HG03060 (cell line): ENCODE measurements around the gene ZNF687.
A peak's percentile ranks its signal among the peaks of the same experiment; 100 is the strongest.
"Not testable (repeated sequence)": the region's sequence is repeated elsewhere in the genome, so short reads cannot be mapped to it uniquely, and the experiment has no call there.

Source experiments
- ATAC-seq: cut with Tn5 transposase; IDR thresholded peaks from one replicate; pipeline ENCODE4 v1.9.1; 2021; ENCODE audit warnings: low read depth, moderate number of reproducible peaks; ENCODE audit not compliant: unreplicated experiment

The ZNF687 gene

DNA sequence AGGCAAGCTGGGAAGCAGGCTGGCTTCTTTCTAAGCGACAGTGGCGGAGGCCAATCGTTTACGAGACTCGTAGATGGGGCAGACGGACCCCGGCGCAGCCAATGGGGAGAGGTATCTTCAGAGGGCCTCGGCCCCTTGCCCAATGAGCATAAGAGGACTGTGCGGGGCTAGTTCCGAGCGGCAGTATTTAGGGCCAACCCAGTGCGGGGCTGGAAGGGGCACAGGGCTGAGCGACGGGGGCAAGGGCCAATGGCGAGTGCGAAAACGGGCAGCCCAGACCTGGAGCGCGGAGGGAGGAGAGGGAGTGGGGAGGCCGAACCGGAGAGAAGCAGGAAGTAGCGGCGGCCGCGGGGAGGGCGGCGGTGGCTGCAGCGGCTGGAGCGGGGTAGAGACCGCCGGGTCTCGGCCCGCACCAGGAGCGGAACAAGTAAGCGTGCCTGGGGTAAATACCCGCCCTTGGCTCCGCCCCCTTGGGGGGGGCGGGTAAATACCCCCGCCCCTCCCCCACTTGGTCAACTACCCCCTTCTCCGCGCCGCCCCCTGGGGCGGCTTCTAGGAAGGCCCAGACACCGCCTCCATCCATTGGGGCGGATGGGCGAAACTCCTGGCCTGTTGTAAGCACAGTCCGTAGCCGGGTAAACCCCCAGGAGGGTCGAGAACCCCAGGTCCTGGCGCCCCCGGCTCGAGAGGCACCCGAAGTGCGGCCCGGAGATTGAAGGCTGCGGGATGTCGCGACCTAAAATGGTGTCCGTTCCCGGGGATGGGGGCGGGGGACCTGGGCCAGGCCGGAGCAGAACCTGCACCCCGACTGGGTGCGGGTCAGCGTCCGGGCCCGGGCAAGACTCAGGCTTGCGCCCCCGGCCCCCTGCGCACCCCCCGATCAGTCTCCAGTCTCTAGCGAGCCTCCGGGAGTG lies at the start of gene ZNF687:
Gene ZNF687, plus strand, starts transcription at position 331 of the 914 bp plus-strand sequence. CDS start 3,993 bp downstream, outside the sequence.
- ATAC-seq = peak; percentile 72

DNA sequence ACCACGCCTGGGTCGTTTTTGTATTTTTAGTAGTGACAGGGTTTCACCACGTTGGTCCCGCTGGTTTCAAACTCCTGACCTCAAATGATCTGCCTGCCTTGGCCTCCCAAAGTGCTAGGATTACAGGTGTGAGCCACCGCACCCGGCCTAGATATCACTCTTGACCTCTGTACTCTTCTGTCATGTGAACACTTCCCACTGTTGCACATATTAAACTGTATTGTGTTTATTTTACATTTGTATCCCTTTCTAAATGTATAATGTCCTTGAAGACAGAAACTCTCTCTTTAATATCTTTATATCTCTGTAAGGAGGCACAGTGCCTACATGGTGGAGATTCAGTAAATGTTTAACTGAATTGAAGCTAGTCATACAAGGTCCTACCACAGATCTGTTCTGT lies 46.9 kb upstream of the ZNF687 start:
- ATAC-seq = no peak

DNA sequence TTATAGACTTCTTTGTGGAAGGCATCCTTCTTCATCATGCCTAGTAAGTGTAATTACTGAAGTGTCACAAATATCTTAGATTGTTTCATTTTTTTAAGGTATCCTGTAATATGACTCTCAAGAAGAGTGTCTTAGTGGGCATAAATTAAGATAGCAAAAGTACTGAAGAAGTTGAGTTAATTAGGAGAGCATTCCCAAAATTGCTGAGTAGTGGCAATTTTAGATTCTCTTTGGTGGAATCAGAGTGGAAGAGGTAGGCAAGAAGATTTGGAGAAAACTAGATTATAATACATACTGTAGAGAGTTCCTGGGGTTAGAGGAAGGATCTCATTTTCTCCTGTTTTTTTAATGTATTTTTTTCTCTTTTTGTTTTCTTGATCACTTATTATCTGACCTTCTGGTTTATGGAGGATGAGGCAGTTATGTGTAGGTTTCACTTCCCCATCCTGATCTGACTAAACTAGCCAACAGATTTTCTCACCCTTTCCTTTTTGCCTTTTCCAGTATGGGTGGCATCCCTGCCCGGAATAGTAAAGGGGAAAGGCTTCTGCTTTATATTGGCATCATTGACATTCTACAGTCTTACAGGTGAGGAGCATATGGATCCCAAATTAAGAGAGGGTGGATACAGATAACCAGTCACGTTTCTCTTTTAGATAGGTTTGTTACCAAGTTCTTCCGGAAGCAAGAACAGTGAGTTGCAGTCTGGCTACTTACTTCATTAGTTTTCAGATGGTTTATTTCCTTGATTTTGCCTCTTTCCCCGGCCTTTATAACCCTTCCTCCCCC lies 44.2 kb upstream of the ZNF687 start:
- ATAC-seq = no peak

DNA sequence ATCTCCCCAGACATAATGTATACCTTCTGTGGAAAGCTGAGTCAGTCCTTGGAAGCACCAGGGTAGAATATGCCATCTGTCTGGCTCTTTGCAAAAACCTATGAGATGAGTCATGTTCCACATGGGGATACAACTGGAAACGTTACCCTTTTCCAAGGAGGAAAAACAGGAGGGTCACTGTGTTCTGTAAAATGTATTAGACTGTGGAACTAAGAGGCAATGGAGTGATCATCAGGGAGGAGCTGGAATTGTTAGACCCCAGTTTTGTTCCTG lies 43.7 kb upstream of the ZNF687 start:
- no peak for ATAC-seq

DNA sequence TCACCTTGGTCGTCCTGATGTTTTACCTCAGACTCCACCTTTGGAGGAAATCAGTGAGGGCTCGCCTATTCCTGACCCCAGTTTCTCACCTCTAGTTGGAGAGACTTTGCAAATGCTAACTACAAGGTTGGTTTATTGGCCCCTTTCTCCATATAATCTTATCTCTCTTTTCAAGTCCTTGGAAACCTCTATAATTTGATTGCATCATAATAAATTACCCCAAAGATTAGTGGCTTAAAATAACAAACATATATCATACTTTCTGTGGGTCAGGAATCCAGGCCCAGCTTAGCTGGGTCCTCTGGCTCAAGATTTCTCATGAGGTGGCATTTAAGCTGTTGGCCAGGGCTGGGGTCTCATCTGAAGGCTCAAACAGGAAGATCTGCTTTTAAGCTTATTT lies 39.7 kb upstream of the ZNF687 start:
- ATAC-seq = no peak

DNA sequence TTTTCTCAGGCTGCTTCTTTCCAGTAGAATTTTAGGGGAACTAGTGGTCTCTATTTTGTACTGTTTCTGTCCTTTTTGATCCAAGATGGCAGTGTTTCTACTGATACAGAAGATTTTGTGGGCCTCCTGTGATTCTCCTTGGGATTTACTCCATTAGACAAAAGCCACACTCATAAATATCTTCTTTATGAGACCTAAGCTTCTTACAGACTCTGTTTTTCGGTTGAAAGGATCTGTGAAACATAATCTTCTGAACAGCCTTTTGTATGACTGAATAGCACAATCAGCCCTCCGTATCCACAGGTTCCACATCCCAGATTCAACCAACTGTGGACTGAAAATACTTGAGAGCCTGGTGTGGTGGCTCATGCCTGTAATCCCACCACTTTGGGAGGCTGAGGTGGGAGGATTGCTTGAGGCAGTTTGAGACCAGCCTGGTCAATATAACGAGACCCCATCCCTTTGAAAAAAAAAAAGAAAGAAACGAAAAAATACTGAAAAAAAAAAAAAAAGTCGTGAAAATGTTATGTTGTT lies 38.3 kb upstream of the ZNF687 start:
- no peak for ATAC-seq

- ATAC-seq = no peak
Observed at GRCh38 chr1:151246786-151247185, 35.3 kb upstream of the ZNF687 start.

DNA sequence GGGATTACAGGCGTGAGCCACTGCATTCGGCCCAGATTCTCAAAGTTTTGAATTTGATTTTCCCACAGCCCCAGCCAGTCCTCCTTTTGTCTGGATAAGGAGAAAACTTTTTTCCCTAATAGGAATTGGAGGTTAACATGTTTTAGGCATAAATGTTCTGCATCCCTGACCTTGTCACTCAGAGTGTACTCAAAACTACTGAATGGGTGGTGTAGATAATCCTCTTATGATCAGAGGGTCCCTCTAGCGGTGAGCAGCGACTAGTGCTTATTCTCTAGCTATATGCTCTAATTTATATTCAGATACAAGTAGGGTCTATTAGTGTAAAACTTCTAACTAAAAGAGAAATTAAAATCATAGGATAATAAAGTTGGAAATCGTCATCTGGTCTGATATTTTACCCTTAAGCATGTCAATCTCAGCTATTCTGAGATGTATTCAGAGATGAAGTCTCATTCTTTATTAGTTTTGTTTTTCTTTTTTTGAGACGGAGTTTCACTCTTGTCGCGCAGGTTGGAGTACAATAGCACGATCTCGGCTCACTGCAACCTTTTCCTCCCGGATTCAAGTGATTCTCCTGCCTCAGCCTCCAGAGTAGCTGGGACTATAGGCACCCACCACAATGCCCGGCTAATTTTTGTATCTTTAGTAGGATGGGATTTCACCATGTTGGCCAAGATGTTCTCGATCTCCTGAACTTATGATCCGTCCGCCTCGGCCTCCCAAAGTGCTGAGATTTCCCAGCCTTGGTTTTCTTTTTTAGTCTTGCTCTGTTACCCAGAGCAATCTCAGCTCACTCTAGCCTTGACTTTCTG lies 30.2 kb upstream of the ZNF687 start:
- ATAC-seq = no peak

- ATAC-seq = peak; percentile 66
Observed at GRCh38 chr1:151254217-151255213, 27.6 kb upstream of the ZNF687 start, which contains the start of gene PSMD4. TSS of gene PSMD4 (plus strand) at chr1:151254734. CDS start at chr1:151254783, 49 bp downstream.

DNA sequence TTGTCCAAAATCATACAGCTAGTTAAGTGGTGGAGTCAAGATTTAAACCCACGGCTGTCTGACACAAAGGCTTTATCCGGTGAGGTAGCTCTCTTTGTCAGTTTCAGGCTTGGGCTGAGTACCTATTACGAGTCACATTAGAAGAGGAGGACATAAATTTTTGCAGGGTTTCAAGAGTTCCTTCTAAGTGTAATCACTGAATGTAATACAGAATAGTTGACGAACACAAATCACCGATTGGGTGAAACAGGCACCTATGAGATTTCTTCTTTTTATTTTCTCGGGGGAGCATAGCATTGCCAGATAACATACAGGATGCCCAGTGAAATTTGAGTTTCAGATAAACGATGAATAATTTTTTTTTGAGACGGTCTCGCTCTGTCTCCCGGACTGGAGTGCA lies 26.7 kb upstream of the ZNF687 start:
- ATAC-seq = no peak

DNA sequence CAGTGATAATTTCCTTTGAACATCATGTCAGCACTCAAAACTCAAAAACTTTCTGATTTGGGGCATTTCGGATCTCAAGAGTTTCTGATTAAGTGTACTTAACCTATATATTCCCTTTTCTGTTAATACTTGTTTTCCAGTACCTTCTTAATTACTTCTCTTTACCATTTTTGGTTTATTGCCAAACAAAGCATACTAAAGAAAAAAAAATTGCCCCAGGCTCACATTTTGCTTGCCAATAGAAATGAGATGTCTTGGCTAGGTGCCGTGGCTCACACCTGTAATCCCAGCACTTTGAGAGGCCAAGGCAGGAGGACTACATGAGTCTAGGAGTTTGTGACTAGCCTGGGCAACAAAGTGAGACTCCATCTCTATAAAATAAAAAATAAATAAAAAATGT lies 22.7 kb upstream of the ZNF687 start:
- ATAC-seq = no peak

- no peak for ATAC-seq
Observed at GRCh38 chr1:151265446-151266236, 16.5 kb upstream of the ZNF687 start.

DNA sequence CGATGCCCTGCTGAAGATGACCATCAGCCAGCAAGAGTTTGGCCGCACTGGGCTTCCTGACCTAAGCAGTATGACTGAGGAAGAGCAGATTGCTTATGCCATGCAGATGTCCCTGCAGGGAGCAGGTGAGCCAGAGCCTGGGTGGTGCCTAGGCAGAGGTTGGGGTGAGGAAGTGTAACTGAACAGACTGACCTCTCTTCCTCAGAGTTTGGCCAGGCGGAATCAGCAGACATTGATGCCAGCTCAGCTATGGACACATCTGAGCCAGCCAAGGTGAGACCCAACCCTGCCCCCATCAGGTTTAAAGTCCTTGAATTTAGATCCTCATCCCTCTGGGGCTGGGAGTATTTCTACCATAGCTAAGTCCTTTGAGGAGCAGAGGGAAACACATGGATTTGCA lies 15.8 kb upstream of the ZNF687 start:
- ATAC-seq = no peak

- no peak for ATAC-seq
Observed at GRCh38 chr1:151266821-151267220, 15.3 kb upstream of the ZNF687 start.

DNA sequence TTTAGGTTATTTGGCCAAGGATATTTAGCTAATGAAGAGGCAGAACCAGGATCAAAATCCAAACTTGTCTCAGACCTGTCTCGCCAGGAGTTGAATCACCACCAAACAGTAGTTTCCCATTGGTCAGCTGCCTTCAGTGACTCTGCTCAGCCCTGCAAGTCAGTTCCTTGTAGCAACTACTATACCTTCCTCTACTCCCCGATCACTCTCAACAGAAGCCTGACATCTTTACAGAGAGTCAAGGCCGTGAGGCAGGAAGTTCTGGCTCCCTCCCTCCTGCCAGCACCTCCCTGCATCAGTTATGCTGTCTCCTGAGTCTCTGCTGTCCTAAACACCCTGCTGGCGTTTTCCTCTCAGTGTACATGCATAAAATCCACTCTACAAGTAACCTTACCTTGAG lies 14.3 kb upstream of the ZNF687 start:
- ATAC-seq = no peak

DNA sequence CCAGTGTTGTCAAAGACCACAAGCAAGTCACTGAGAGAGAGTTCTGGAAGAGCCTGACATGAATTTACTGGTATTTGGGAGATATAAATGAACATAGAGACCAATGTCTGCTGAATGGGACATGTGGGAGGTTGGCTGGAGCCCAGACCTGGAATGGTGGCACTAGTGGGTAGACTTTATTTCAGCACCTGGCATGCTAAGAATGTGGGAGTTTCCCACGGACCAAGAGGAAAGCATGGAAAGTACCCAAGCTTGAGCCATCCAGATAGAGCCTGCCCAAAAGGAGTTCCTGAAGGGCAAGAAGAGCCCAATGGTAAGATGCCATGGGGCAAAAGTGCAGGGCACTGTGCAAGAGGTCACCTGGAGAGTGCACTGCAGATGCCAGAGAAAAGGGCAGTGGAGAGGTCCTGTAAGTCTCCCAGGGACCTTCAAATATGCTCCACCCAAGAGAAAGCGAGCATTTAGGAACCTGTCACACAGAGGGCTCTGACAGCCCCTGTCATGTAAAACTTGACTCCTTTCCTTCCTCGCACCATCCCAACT lies 8.1 kb upstream of the ZNF687 start:
- no peak for ATAC-seq

DNA sequence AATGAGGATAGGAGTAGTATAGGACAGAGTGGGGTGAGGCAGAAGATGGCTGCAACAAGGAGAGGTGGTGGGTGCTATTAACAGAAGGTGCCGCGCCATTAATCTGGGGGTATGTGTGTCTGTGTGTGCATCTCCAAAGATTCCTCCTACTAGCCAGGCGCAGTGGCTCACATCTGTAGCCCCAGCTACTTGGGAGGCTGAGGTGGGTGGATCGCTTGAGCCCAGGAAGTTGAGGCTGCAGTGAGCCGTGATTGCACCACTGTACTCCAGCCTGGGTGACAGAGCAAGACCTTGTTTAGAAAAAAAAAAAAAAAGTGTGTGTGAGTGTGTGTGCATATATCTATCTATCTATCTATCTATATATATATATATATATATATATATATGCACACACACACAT lies 6.8 kb upstream of the ZNF687 start:
- ATAC-seq = not testable (repeated sequence)

GRCh38 chr1:151277249-151277648 lies 4.8 kb upstream of the ZNF687 start:
- ATAC-seq = no peak
